Spleen (tissue), 11 donors: ENCODE results near the gene ACOX3. TPM values are rescaled to one million over a fixed set of nuclear protein-coding genes. Genes with fewer than 3 reads are reported as not detected.

Experiments
- DNase-seq: peaks from one replicate; pipeline ENCODE4 v3.0.0-alpha.2; 2020
- H3K27ac ChIP-seq, 8 donors: fragments of 200-600 bp; sonication (generic) in 7 of 8; 1 replicate in 4 of 8; 2 replicates in 4 of 8; pipeline versions ENCODE4 v1.5.0 to v1.8.0; 2016 to 2021; ENCODE audit warnings: inconsistent platforms in 4 of 8, mild to moderate bottlenecking in 4 of 8, moderate library complexity in 1 of 8
- H3K27me3 ChIP-seq, 7 donors: fragments of 200-600 bp; sonication (generic) in 6 of 7; replicated peaks in 1 of 7; 1 replicate in 4 of 7; 2 replicates in 3 of 7; pipeline versions ENCODE4 v1.5.0 to v1.8.0; 2016 to 2021; ENCODE audit warnings: inconsistent platforms in 3 of 7, mild to moderate bottlenecking in 1 of 7
- H3K36me3 ChIP-seq, 6 donors: fragments of 200-600 bp; sonication (generic) in 5 of 6; 1 replicate in 4 of 6; 2 replicates in 2 of 6; pipeline versions ENCODE4 v1.5.0 to v1.8.0; 2016 to 2021; ENCODE audit warnings: inconsistent platforms in 2 of 6
- H3K4me1 ChIP-seq, 6 donors: fragments of 200-600 bp; sonication (generic) in 5 of 6; 1 replicate in 3 of 6; 2 replicates in 3 of 6; pipeline versions ENCODE4 v1.5.0 to v1.8.0; 2016 to 2021; ENCODE audit warnings: inconsistent platforms in 3 of 6
- H3K4me3 ChIP-seq, 8 donors: fragments of 200-600 bp; sonication (generic) in 7 of 8; 1 replicate in 4 of 8; 2 replicates in 4 of 8; pipeline versions ENCODE4 v1.5.0 to v1.8.0; 2016 to 2021; ENCODE audit warnings: inconsistent platforms in 4 of 8, mild to moderate bottlenecking in 4 of 8, moderate library complexity in 2 of 8
- H3K9me3 ChIP-seq, 8 donors: fragments of 200-600 bp; sonication (generic) in 7 of 8; 1 replicate in 4 of 8; 2 replicates in 4 of 8; pipeline versions ENCODE4 v1.5.0 to v1.8.0; 2016 to 2021; ENCODE audit warnings: inconsistent platforms in 4 of 8
- CTCF ChIP-seq, 11 experiments: fragments of 200-600 bp in 7 of 11; fragments of 450-650 bp in 4 of 11; sonication (generic) in 4 of 11; IDR thresholded peaks in 8 of 11; conservative IDR thresholded peaks in 3 of 11; 1 replicate in 7 of 11; 2 replicates in 4 of 11; pipeline versions ENCODE4 v1.4.0 to v1.8.0; 2016 to 2021; ENCODE audit warnings: antibody characterized with exemption in 11 of 11, inconsistent platforms in 4 of 11, mild to moderate bottlenecking in 1 of 11
- POLR2A ChIP-seq, 3 donors: fragments of 450-650 bp; IDR thresholded peaks; one replicate each; pipeline ENCODE4 v1.5.1; 2017; ENCODE audit warnings: antibody characterized with exemption in 3 of 3, mild to moderate bottlenecking in 1 of 3
- POLR2AphosphoS5 ChIP-seq, 3 donors: sonication (generic); formaldehyde crosslinking; IDR thresholded peaks; one replicate each; pipeline ENCODE4 v1.5.1; 2017; ENCODE audit warnings: antibody characterized with exemption in 3 of 3
- WGBS, 5 donors: extraction: QIAGEN DNeasy Blood & Tissue Kit in 3 of 5; methylation state at CpG; one replicate each; pipeline versions ENCODE4 v1.1.5 to v1.1.7; 2013 to 2018; 5-methylcytosine and 5-hydroxymethylcytosine counted together
- intact Hi-C: fragments of 100-400 bp; cut with DNase I; formaldehyde crosslinking; loops from one replicate; pipeline ENCODE4 v1.15.0; 2023; ENCODE audit warnings: low total_unique reads
- polyA plus RNA-seq, 3 donors: library from polyadenylated mRNA; stranded (reverse); fragments of 200-250 nt; gene quantifications; one replicate each; pipeline ENCODE4 v1.2.1, GENCODE V29; 2013
- total RNA-seq, 7 donors: library from RNA; depleted of rRNA in 3 of 7; stranded (reverse); fragments of >200 nt in 3 of 7; fragmentation: NEBNext Ultra II Directional in 4 of 7; extraction: Animal tissue kit (Norgen Biotek cat#: 25700) in 4 of 7; gene quantifications; one replicate each; pipeline versions ENCODE4 v1.1.0 to v1.2.1, GENCODE V29; 2016 to 2021
- donor health status: healthy with polysubstance abuse.
- donor health status: DM: no; HTN: no; CAD: no; lungs with moderate emphysema.
- donor health status: DM: no; HTN: no; CAD: no.
- donor health status: Bipolar disorder and iron deficiency.
- donor health status: healthy.
- donor health status: DM: no; HTN: no; CAD: no.
- donor health status: DM: yes; HTN: yes; CAD: no.

ACOX3 gene
- total and polyA plus RNA-seq, 10 donors, result 11.3 to 26.5 (median 19.7) TPM

- H3K4me3 ChIP-seq, result no peak overlapping the region
- WGBS, 5 donors, result 47 to 56% (median 53%) methylated on average over 13 of the region's 13 CpGs
- peaks cover 0 to 7% (median 0%) of the 10 kb centered on the region in 7 donors for H3K27me3 ChIP-seq
- TF ChIP-seq POLR2A (IDR thresholded peaks at IDR 0.05), result no peak
- TF ChIP-seq POLR2AphosphoS5 (IDR thresholded peaks at IDR 0.05), result peak in 2 of 3 donors; percentile 54 to 75
- TF ChIP-seq CTCF (IDR thresholded peaks at IDR 0.05 in 8 of 11, conservative IDR thresholded peaks at IDR 0.05 in 3 of 11), result no peak
- H3K27ac ChIP-seq, result peak overlapping the region in 6 of 8 donors; percentile 31 to 61 (median 46)
- intact Hi-C loops, result no loop called here
- peaks cover 0 to 7% (median 0%) of the 10 kb centered on the region in 8 donors for H3K9me3 ChIP-seq
- no peaks in the 10 kb centered on the region for H3K36me3 ChIP-seq
- H3K4me1 ChIP-seq, result peaks cover 0 to 30% (median 11%) of the 10 kb centered on the region in 6 donors
- DNase-seq, result peak; percentile 79
These were observed 120.7 kb downstream of the ACOX3 start for GRCh38 chr4:8319731-8320385.

GRCh38 chr4:8319061-8319460 lies 121.5 kb downstream of the ACOX3 start:
- intact Hi-C loops, result no loop called here
- TF ChIP-seq CTCF (IDR thresholded peaks at IDR 0.05 in 8 of 11, conservative IDR thresholded peaks at IDR 0.05 in 3 of 11) (no peak), POLR2A (IDR thresholded peaks at IDR 0.05) (no peak), POLR2AphosphoS5 (IDR thresholded peaks at IDR 0.05) (no peak)
- Histone ChIP-seq H3K9me3 (peaks cover 0 to 7% (median 0%) of the 10 kb centered on the region in 8 donors), H3K27me3 (peaks cover 0 to 7% (median 0%) of the 10 kb centered on the region in 7 donors), H3K4me3 (no peak overlapping the region), H3K27ac (peak overlapping the region in 5 of 8 donors; percentile 30 to 46 (median 45)), H3K36me3 (no peaks in the 10 kb centered on the region), H3K4me1 (peaks cover 0 to 30% (median 11%) of the 10 kb centered on the region in 6 donors)
- peak; percentile 31 for DNase-seq
- 75 to 91% (median 88%) methylated on average over 6 of the region's 6 CpGs for WGBS, 5 donors

- TF ChIP-seq POLR2AphosphoS5 (IDR thresholded peaks at IDR 0.05) (no peak), CTCF (IDR thresholded peaks at IDR 0.05 in 8 of 11, conservative IDR thresholded peaks at IDR 0.05 in 3 of 11) (no peak), POLR2A (IDR thresholded peaks at IDR 0.05) (no peak)
- intact Hi-C loops, result no loop called here
- Histone ChIP-seq H3K27ac (no peak overlapping the region), H3K27me3 (peaks cover 0 to 7% (median 0%) of the 10 kb centered on the region in 7 donors), H3K4me3 (no peak overlapping the region), H3K36me3 (no peaks in the 10 kb centered on the region), H3K4me1 (peaks cover 0 to 30% (median 11%) of the 10 kb centered on the region in 6 donors), H3K9me3 (peaks cover 0 to 1% (median 0%) of the 10 kb centered on the region in 8 donors)
- DNase-seq, result peak; percentile 21
- WGBS, 5 donors, result 92 to 97% (median 92%) methylated on average over 7 of the region's 7 CpGs
These were observed 122.0 kb downstream of the ACOX3 start for GRCh38 chr4:8318509-8318908.

- Histone ChIP-seq H3K27ac (no peak overlapping the region), H3K27me3 (peaks cover 0 to 7% (median 0%) of the 10 kb centered on the region in 7 donors), H3K9me3 (peaks cover 0 to 10% (median 8%) of the 10 kb centered on the region in 8 donors), H3K4me3 (no peak overlapping the region), H3K36me3 (no peaks in the 10 kb centered on the region), H3K4me1 (peaks cover 0 to 28% (median 11%) of the 10 kb centered on the region in 6 donors)
- DNase-seq, result no peak
- no peak for TF ChIP-seq POLR2AphosphoS5 (IDR thresholded peaks at IDR 0.05)
- TF ChIP-seq CTCF (IDR thresholded peaks at IDR 0.05 in 8 of 11, conservative IDR thresholded peaks at IDR 0.05 in 3 of 11), result no peak
- TF ChIP-seq POLR2A (IDR thresholded peaks at IDR 0.05), result no peak
- WGBS, 5 donors, result 82 to 95% (median 85%) methylated on average over 6 of the region's 6 CpGs
- intact Hi-C loops, result no loop called here
These were observed 123.0 kb downstream of the ACOX3 start for GRCh38 chr4:8317474-8317873.
